Posterior cingulate gyrus (tissue), 11 donors: Measurements from ENCODE around the gene SLC1A4.

Source experiments
- DNase-seq, 10 donors: peaks; one replicate each; pipeline versions ENCODE4 v3.0.0 to v3.0.0-alpha.2; 2020 to 2021; ENCODE audit warnings: mixed read lengths in 3 of 10
- intact Hi-C: fragments of 100-400 bp; cut with DNase I; formaldehyde crosslinking; loops from one replicate; pipeline ENCODE4 v1.15.1; 2023

Gene SLC1A4

DNA sequence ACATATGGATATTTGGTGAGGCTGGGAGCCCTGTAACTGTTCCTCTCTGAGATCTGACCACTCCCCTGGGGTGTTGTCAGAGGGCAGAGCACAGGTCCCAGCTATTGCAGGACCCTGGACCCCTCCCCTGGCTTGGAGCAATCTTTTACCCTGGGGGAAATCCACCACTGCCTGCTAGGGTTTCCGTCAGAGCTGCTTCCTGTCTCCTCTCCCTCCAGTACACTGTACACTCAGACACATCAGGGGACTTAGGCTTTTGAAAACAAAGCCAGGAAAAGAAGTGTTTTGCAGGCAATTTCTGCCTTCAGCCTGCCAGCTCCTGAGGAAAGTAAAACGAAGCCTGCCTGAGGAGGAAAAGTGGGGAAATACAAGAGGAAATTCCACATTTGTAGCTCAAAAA is 53.8 kb downstream of the SLC1A4 start:
- intact Hi-C loops: loop anchor here (10.0 kb wide), 1 partner anchor 708 kb away; no protein-coding TSS in a partner anchor

DNA sequence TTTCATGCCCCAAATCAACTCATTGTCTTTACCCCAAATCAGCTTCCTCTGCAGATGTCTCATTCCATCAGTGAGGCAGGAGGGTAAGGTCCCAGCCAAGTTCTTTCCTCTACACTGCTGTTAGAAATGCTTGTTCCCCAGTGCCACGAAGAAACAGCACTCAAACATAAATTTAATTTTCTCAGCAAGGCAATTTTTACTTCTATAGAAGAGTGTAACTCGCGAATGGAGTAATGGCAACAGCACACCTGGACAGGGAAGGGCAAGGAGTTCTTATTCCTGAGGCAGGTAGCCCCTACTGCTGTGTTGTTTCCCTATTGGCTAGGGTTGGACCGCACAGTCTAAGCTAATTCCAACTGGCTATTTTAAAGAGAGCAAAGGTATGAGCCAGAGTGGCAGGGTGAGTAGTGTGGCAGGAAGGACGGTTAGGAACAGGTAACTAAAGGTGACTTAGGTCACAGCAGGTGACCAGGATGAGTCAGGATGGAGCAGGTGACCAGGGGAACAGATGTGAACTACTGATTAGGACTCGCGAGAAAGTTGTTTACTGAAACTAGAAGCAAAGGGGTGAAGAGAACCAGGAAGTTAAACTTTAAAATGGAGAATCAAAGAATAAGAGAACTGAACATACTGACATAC is 55.0 kb downstream of the SLC1A4 start:
- intact Hi-C loops: loop anchor here (10.0 kb wide), 1 partner anchor 709 kb away; no protein-coding TSS in a partner anchor

More for the DNA sequence above, 53.8 kb downstream of the SLC1A4 start:
- DNase-seq: no peak

DNA sequence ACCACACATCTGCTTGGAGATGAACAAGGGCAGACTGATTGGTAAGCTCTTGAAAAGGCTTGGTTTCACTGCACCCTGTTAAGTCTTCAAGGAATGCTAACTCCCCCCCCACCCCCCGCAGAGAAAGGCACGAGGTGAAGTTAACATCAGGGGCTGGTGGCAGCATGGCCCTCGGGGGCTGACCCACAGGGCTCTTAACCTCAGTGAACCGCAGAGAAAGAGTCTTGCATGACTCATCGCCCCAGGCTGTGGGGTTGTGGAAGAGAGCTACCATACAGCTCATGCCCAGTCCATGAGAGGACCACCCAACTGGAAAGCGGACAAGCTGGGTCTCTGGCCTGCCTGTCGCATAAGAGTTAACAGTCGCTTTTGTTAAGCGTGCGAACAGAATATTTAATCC is 56.5 kb downstream of the SLC1A4 start:
- no peak for DNase-seq
- intact Hi-C loops: loop anchor here (10.0 kb wide), 1 partner anchor 711 kb away; no protein-coding TSS in a partner anchor

More for the DNA sequence above, 55.0 kb downstream of the SLC1A4 start:
- DNase-seq: no peak

DNA sequence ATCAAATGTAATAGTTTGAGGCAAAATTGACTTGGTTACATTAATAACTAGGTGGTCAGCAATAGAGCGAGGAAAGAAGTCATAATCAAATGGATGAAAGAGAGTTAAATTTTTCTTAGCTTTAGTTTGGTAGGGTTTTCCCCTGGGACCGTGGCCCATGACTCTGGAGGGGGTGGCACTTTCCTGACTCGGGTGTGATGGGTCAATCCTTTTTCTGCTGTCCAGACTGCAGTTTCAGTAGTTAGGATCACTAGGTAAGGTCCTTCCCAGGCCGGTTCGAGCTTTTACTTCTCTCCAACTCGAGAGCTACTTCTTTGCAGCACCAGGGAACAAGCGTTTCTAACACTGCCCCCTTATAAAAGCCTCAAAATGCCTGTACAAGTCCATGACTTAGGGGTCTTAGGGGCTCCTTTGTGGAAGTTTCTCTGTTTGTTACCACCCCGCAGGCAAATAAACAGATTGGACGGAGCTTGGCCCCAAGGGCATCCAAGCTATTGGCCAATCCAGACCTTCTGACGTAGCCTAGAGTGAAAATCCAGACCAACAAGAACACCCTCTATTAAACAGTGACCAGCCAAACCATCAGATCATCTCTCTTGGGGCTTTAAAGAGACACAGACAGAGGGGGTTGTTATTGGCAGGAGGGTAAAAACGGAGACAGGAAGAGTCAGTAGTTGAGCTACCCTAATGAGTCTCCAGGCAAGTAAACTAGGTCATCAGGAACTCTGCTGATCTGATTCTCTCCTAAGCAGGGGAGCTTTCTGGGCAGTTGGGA is 57.6 kb downstream of the SLC1A4 start:
- DNase-seq: no peak
- intact Hi-C loops: loop anchor here (10.0 kb wide), 1 partner anchor 712 kb away; no protein-coding TSS in a partner anchor

DNA sequence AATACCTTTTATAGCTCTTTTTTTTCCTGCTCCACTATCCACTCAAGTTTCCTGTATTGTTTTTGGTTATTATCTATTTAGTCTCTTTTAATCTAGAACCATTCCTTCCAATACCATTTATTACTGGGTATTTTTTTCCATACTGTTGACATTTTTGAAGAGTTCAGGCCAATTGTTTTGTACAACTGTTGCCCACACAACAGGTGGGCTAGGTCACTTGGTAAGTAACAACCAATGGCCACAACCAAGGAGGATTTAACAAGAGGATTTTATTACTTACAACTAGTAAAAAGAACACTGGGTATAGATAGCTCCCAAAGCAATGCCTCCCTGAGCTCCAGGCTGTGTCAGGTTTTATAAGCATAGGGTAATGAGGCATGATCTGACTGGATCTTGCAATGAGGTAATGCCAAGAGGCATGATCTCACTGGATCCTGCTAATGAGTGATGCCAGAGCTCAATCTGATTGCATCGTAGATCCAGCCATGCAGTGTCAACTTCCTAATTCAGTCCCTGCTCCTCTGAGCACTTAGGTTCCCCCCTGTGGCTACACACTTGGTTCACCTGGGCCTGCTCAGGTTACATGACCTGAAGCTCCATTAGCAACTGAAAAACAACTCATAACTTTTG is 59.9 kb downstream of the SLC1A4 start:
- intact Hi-C loops: loop anchor here (10.0 kb wide), 1 partner anchor 714 kb away; no protein-coding TSS in a partner anchor
- no peak for DNase-seq

DNA sequence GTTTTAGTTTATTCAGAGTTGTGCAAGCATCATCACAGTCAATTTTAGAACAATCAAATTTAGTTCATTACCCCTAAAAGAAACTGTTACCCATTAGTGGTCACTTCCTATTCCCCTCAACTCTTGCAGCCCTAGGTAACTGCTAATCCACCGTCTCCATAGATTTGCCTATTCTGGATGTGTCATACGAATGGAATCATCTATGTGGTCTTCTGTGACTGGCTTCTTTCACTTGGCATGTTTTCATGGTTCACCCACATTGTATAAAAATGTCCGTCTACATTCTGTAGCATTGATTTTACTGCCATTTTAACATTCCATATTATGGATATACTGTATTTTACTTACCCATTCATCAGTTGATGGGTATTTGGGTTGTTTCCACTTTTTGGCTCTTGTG is 61.7 kb downstream of the SLC1A4 start:
- intact Hi-C loops: no loop called here
- DNase-seq: no peak

DNA sequence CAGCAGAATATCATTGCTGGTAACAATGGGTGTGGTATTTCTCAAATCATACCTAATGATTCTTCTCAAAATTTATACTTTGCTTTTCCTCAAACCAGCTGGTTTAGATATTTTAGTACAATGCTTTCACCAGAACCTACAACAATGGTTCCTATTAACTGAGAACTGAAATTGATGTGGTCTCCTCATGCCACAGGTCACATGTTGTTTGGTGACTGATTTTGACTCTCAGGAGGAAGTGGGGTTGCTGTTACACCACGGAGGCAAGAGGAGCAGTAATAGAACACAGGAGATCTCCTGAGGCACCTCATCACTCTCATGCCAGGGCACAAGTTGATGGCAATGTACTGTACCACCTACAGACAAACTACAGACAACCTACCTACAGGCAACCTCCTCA is 64.0 kb downstream of the SLC1A4 start:
- intact Hi-C loops: no loop called here
- no peak for DNase-seq

DNA sequence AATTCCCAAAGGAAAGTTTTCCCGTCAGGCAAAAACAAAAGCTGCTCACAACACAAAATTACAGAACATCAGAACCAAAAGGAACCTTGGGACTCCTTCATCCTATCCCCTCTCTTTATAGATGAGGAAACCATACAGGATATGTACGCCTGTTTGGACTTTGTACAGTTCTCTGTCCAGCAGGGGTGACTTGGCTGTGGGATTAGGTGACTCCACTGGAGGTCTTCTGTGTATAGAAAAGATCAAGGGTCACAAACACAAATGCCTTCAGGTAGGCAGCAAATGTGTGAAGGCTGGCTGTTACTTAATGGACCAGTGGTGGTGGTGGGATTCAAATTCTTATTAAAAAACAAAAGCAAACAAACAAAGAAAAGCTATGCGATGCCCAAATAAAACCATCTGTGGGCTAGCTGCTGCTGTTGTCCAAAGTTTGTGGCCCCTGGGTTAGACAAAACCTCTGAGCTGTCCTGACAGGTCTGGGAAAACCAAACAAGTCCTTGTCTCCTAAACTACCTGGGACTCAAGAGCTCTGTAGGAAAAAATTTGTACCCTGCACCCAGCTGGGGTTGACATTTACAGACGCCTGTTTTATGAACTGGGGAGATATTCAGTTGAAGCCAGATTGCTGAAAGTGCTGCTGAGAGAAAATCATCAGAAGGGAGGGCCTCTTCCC is 65.7 kb downstream of the SLC1A4 start:
- intact Hi-C loops: loop anchor here (5.0 kb wide), 1 partner anchor 377 kb away; the partner anchor contains the start of gene SPRED2
- DNase-seq: no peak

DNA sequence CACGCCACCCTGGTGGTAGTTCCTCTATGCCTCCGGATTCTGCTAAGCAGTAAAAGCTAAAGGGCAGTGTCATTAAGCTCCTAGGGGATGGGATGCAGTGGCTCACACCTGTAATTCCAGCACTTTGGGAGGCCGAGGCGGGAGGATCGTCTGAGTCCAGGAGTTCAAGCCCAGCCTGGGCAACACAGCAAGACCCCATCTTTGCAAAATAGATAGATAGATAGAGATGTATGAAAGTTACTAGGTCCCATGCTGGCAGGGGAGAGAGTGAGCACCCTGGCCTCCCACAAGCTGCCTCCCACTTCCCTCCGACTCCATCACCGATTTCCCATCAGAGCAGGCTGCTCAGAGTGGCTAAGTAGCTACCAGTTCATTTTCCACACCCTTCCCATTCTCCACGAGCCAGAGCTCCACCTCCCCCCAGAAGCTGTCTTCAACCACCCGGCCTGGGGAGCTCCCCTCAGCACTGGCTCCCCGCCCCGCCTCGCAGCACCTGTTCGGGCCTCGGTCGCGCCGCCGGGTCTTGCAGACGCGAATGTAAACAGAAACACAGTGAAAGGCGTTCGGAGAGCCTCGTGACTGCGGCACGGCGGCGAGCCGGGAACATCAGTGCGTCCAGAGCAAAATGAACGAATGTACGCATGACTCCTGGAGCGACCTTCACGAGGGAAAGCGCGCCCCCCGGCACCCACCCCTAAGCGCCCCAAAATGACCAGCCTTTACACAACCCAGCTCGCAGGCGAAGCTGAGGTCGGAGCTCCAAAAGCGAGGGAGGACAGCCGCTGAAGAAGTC is 66.4 kb downstream of the SLC1A4 start:
- intact Hi-C loops: loop anchor here (1.0 to 5.0 kb wide), 3 partner anchors 67 to 377 kb away; partner anchors contain the start of genes RAB1A, SLC1A4 and SPRED2
- peak in 4 of 10 donors; percentile 25 to 81 (median 38) for DNase-seq

DNA sequence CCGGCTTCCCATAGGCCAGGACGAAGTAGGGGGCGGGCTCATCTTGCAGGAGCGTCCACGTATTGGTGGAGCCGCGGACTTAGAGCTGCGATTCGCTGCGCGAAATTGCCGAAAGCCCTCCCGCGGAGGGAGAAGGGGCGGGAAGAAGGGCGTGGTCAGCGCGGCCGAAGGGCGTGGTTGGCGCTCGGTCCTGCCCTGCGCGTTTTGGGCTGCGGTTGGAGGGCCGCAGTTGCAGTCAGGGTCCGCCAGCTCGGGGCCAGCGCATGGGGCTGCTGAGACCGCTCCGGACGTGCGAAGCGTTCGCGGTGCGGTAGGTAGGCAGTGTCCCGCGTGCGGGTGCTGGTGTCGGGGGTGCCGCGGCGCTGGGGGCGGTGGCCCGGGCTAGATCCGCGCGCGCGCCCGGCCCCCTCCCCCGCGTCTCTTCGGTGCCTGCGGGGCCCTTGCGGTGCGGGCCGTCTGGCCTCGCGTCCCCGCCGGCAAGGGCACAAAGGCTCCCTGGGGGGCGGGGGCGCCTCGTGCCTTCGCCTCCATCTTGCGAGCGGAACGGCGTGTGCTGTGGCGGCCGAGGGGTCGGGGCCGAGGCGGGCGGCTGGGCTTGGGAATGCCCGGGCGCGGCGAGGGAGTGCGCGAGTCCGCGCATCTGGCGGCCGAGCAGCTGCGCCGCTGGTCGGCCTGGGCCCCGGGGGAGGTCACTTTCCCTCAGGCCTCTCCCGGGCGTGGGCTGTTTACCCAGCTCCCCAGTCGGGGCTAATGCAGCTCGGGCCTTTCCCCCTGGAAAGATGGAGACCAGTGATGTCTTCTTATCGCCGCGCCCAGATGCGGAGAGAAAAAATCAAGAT is 67.2 kb downstream of the SLC1A4 start, which contains the start of gene CEP68:
CEP68 (plus strand) TSS at position 202 of the 839 bp plus-strand sequence. CDS start 13,029 bp downstream, outside the sequence.
- DNase-seq: peak; percentile 95 to 100 (median 96)
- intact Hi-C loops: loop anchor here (1.0 to 5.0 kb wide), 3 partner anchors 68 to 376 kb away; partner anchors contain the start of genes RAB1A, SLC1A4 and SPRED2

DNA sequence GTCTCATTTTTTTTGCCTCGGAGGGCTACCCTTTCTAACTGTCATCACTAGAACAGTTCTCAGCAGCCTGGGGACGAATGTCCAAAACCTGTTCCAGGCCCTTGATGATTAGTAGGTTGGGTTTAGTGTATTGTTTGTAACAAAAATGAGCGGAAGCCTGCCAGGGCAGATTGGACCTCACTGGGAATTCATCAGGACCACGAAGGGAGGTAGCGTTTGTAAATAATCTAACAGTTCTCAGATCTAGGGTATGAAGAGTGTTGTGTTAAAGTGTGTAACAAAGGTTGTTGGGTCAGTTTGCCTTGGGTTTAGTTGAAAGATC is 67.8 kb downstream of the SLC1A4 start:
- intact Hi-C loops: loop anchor here (2.0 to 5.0 kb wide), 2 partner anchors 68 to 375 kb away; partner anchors contain the start of genes SLC1A4 and SPRED2
- DNase-seq: no peak

DNA sequence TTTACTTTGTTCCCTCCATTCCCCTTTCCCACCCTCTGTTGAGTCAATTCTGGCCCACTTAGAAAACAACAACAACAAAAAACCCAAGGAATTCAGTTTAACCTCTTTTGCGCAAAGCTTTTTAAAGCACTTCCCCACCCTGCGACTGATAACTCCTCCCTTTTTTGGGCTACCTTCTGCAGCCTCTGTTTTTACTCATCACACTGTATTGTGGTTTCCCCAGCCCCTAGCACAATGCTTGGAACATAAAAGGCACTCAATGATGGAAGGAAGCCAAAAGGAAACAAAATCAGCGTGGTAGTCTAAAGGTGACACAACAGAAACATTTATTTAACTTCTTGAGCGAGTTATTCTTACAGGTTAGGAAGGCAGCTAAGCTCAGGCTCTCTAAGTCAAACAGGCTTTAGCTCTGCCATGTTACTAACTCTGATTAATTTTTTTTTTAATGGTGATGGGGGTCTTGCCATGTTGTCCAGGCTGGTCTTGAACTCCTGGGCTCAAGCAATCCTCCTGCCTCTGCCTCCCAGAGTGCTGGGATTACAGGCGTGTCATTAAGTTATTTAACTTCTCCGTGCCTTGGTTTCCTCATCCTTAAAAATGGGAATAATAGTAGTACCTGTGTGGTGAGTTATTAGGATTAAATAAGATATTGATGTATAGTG is 68.3 kb downstream of the SLC1A4 start:
- intact Hi-C loops: loop anchor here (2.0 to 5.0 kb wide), 2 partner anchors 69 to 375 kb away; partner anchors contain the start of genes SLC1A4 and SPRED2
- no peak for DNase-seq

DNA sequence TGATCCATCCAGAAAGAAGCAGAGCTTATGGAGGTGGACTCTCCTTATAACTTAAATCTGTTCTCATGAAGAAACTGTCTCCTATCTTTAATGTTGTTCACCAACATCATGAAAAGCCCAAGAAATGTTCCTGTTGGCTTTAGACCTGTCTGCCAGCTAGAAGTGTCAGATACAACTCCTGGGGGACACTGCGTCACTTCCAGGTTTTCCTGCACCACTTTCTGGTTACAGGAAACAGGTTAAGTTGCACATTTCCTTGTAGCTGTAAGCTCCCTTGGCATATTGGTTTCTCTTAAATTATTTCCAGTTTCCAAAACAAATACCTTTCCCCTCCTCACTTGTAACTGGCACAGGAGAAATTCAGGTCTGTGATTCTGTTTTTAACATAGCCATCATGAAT is 69.9 kb downstream of the SLC1A4 start:
- no peak for DNase-seq
- intact Hi-C loops: loop anchor here (5.0 kb wide), 1 partner anchor 373 kb away; the partner anchor contains the start of gene SPRED2

DNA sequence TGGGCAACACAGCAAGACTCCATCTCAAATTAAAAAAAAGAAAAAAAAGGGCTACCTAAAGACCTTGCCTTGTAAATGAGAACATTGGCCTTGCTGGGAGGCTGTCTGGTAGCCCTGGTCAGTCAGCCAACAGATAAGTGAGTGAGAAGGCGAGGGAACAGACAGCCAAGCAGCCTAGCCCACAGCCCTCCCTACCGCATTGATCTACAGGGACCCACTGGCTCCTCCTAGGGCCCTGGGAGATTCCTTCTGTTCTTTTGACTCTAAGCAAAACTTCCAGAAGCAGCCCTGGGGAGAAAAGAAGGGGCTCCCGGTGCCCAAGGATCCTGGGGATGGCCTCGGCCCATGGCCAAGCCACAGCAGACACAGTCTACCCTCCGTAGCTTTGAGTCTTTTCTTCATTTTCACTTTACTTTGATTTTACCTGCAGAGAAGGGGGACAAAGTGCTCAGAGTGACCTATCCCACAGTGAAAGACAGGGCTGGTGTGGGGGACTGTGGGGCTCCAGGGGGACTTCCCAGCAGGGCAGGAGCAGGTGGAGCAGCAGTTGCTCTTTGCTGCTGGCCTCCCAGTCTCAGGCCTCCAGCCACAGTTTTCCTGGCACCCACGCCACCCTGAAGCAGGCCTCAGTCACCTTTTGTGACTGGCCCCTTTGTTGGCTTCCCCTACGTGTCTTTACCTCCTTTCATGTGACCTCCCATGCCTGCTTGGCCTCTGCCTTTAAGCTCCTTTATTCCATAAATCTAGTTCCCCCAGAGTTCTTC is 72.1 kb downstream of the SLC1A4 start:
- no peak for DNase-seq
- intact Hi-C loops: no loop called here

DNA sequence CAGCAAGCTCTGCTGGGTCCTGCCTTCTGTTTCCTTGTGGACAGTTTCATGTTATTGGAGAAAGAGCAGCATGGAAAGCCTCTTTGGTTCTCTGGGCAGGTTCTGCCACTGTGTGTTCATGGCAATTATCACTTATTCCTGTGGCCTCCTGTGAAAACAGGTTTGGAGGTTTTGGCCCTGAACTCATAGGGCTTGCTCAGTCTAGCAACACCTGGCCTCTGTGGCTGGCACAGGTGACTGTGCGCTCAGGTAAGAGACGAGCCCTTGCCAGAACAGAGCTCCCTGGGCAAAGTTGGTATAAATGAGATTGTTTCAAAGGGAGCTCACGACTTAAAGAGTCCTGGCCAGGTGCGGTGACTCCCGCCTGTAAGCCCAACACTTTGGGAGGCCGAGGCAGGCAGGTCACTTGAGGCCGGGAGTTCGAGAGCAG is 72.7 kb downstream of the SLC1A4 start:
- DNase-seq: no peak
- intact Hi-C loops: no loop called here

DNA sequence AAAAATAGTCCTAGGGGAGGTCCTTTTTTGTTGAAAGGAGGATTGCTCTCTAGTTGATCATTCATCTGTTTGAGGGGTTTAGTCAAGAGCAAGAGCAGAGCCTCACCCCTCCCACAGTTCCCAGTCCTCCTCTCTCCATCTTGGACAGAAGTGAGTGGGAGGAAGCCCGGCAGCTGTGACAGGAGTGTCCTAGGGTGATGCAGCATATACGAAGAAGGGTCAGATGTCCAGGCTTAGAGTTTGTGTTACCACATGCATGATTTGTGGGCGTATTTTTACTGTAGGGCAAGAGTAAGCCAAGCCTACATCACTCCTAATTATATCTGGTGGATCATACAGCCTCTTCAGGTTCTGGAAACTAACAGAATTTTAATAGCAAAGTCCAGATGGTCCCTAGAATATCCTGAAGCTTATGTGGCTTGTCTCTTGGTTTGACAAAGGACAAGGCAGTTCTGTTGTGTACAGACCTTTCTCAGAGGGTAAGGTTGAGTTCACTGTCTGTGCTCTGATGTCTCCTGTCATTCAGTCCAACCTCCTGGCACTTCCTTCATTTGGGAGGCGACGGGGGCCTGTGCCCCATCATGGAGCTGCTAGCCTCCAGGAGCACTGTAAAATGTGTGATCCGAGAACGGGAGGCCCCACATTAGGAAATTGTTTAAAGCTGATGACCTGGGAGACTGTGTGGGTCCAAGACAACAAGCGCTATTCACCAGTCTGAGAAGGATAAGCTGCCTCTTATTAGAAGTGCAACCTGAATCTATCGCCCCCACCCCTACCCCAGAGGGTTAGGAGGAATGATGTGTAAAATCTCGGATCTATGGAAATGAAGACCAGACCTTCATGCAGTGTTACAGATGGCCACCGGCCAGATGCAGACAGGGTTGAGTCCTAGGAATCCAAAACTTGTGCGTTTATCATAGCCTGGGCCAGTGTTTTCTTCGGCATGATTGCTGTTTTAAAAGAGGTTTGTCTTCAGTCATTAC is 73.9 kb downstream of the SLC1A4 start:
- no peak for DNase-seq
- intact Hi-C loops: no loop called here
